K562 (cell line): ENCODE measurements around the gene GIGYF2. TPM values are rescaled to one million over a fixed set of nuclear protein-coding genes. Genes with fewer than 3 reads are reported as not detected.
A peak's percentile ranks its signal among the peaks of the same experiment; 100 is the strongest.

ENCODE experiments used
- CCNT2 ChIP-seq: IDR thresholded peaks from 2 replicates; pipeline ENCODE4 v1.6.1; 2011; ENCODE audit warnings: borderline replicate concordance, low read depth, mild to moderate bottlenecking, moderate library complexity, mixed read lengths, low read length; ENCODE audit not compliant: insufficient read length; ENCODE audit errors: extremely low read depth
- EP300 ChIP-seq: IDR thresholded peaks from 2 replicates; pipeline ENCODE4 v1.6.1; 2012; ENCODE audit warnings: low read length, improper control_type of control experiment
- EP400 ChIP-seq: fragments of 450-650 bp; IDR thresholded peaks from 2 replicates; pipeline ENCODE4 v1.6.1; 2017; ENCODE audit warnings: antibody characterized with exemption, mild to moderate bottlenecking, moderate library complexity
- GTF2E2 ChIP-seq: fragments of 200-800 bp; sonication (Bioruptor generic); IDR thresholded peaks from 2 replicates; pipeline ENCODE4 v1.6.1; 2016; ENCODE audit warnings: missing genetic modification characterization, missing compliant biosample characterization
- HDGF ChIP-seq: fragments of 450-650 bp; IDR thresholded peaks from 2 replicates; pipeline ENCODE4 v1.6.1; 2016
- MCM2 ChIP-seq: fragments of 450-650 bp; IDR thresholded peaks from 2 replicates; pipeline ENCODE4 v1.6.1; 2017; ENCODE audit warnings: low read depth, mild to moderate bottlenecking
- NCOA4 ChIP-seq: fragments of 450-650 bp; IDR thresholded peaks from 2 replicates; pipeline ENCODE4 v1.6.1; 2018; ENCODE audit warnings: mild to moderate bottlenecking; ENCODE audit not compliant: partially characterized antibody
- NR1H2 ChIP-seq: sonication (generic); formaldehyde crosslinking; IDR thresholded peaks from 2 replicates; pipeline ENCODE4 v1.4.0; 2020; ENCODE audit warnings: mild to moderate bottlenecking, missing genetic modification reagents
- NR2F6 ChIP-seq: fragments of 450-650 bp; formaldehyde crosslinking; IDR thresholded peaks from 2 replicates; pipeline ENCODE4 v1.4.0; 2020; ENCODE audit warnings: mild to moderate bottlenecking
- NR3C1 ChIP-seq: sonication (generic); formaldehyde crosslinking; IDR thresholded peaks from 2 replicates; pipeline ENCODE4 v1.8.1; 2022; ENCODE audit warnings: missing genetic modification reagents
- POU5F1 ChIP-seq: fragments of 150-350 bp; IDR thresholded peaks from 2 replicates; pipeline ENCODE4 v1.6.1; 2014; ENCODE audit warnings: borderline replicate concordance, low read length, low read depth, mild to moderate bottlenecking; ENCODE audit not compliant: partially characterized antibody
- RBM34 ChIP-seq: fragments of 200-400 bp; formaldehyde crosslinking; IDR thresholded peaks from 2 replicates; pipeline ENCODE4 v1.6.1; 2018; ENCODE audit warnings: low read length, borderline replicate concordance; ENCODE audit not compliant: insufficient read depth
- SETDB1 ChIP-seq: IDR thresholded peaks from one replicate; pipeline ENCODE4 v1.6.1; 2012; ENCODE audit warnings: low read length, control low read depth, inconsistent platforms
- SMAD1 ChIP-seq: fragments of 150-350 bp; IDR thresholded peaks from 2 replicates; pipeline ENCODE4 v1.6.1; 2014; ENCODE audit warnings: low read length, low read depth; ENCODE audit not compliant: partially characterized antibody
- SOX6 ChIP-seq: fragments of 450-650 bp; IDR thresholded peaks from 2 replicates; pipeline ENCODE4 v1.6.1; 2014; ENCODE audit warnings: mild to moderate bottlenecking
- SP1 ChIP-seq: sonication (generic); formaldehyde crosslinking; IDR thresholded peaks from 2 replicates; pipeline ENCODE4 v1.8.1; 2022; ENCODE audit warnings: mild to moderate bottlenecking, missing genetic modification reagents
- STAT5B ChIP-seq: fragments of 250-450 bp; sonication (Bioruptor Pico); IDR thresholded peaks from 2 replicates; pipeline ENCODE4 v1.8.0; 2021; ENCODE audit warnings: mild to moderate bottlenecking, inconsistent platforms
- UBTF ChIP-seq, 2 experiments: IDR thresholded peaks; 2 replicates each; pipeline ENCODE4 v1.6.1; 2012; ENCODE audit warnings: improper control_type of control experiment in 2 of 2, low read depth in 2 of 2, low read length in 2 of 2, borderline replicate concordance in 1 of 2
- USF2 ChIP-seq: sonication (generic); formaldehyde crosslinking; IDR thresholded peaks from 2 replicates; pipeline ENCODE4 v1.5.0; 2020; ENCODE audit warnings: missing genetic modification reagents
- ZEB2 ChIP-seq: fragments of 450-650 bp; IDR thresholded peaks from 2 replicates; pipeline ENCODE4 v1.6.1; 2016
- ZFPM2 ChIP-seq: fragments of 250-450 bp; sonication (Bioruptor Pico); IDR thresholded peaks from 2 replicates; pipeline ENCODE4 v1.5.1; 2022; ENCODE audit warnings: mild to moderate bottlenecking
- ZNF347 ChIP-seq: fragments of 450-650 bp; formaldehyde crosslinking; IDR thresholded peaks from 2 replicates; pipeline ENCODE4 v1.4.0; 2020; ENCODE audit warnings: low read depth, mild to moderate bottlenecking, moderate library complexity
- ZNF507 ChIP-seq: conservative IDR thresholded peaks from 2 replicates; pipeline ENCODE4 v1.6.1; 2017; ENCODE audit warnings: missing genetic modification characterization, missing compliant biosample characterization
- ZNF655 ChIP-seq: fragments of 250-450 bp; sonication (Bioruptor Pico); IDR thresholded peaks from 2 replicates; pipeline ENCODE4 v1.5.0; 2021
- ZNF699 ChIP-seq: fragments of 250-450 bp; sonication (Bioruptor Pico); IDR thresholded peaks from 2 replicates; pipeline ENCODE4 v1.8.0; 2021; ENCODE audit warnings: mild to moderate bottlenecking, moderate library complexity; ENCODE audit not compliant: insufficient replicate concordance
- polyA plus RNA-seq, 8 experiments: library from polyadenylated mRNA; depleted of rRNA in 4 of 8; stranded (reverse) in 5 of 8; unstranded in 3 of 8; fragments of >200 nt; fragmentation: Nextera tagmentation in 2 of 8; fragmentation: Illumina TruSeq in 1 of 8; extraction: Ambion mirVana in 2 of 8; extraction: Trizol in 1 of 8; gene quantifications; 2 replicates each; pipeline versions ENCODE4 v1.2.1 to v1.2.3, GENCODE V29; 2011 to 2014; ENCODE audit warnings: inconsistent platforms in 1 of 8, missing spikeins in 1 of 8
- total RNA-seq, 7 experiments: library from RNA; depleted of rRNA in 6 of 7; stranded (reverse); fragments of >200 nt in 6 of 7; fragmentation: Illumina TruSeq in 2 of 7; extraction: Trizol in 2 of 7; gene quantifications; 2 replicates each; pipeline versions ENCODE4 v1.2.1 to v1.2.3, GENCODE V29; 2011 to 2021; ENCODE audit warnings: low replicate concordance in 1 of 7

GIGYF2 gene
- total and polyA plus RNA-seq, 9 of the 15 experiments (the other 6 are each of a cell fraction or from before 2014, with no cell fraction given): 12.7 to 52.7 (median 34.9) TPM

GRCh38 chr2:232697059-232697806 lies at the start of gene GIGYF2 (continued):
- TF ChIP-seq STAT5B: no peak
- TF ChIP-seq UBTF (IDR thresholded peaks at IDR 0.05; ENCODE audit: borderline replicate concordance in 1 of 2, low read depth in 2 of 2, low read length in 2 of 2): no peak; a peak in 1 of 4 replicates
- no peak for TF ChIP-seq NR2F6 (CRISPR knock-in tag)
- no peak for TF ChIP-seq MCM2
- no peak for TF ChIP-seq GTF2E2 (tag)
- TF ChIP-seq ZNF507 (tag): no peak
- no peak for TF ChIP-seq ZEB2
- no peak for TF ChIP-seq ZNF347
- TF ChIP-seq NR3C1: peak; percentile 81
- TF ChIP-seq SP1 (CRISPR knock-in tag): peak; percentile 0; the same call in 1 of the 2 replicates
- no peak for TF ChIP-seq ZNF699
- TF ChIP-seq ZNF655 (CRISPR knock-in tag): no peak
- no peak for TF ChIP-seq CCNT2
- TF ChIP-seq RBM34: no peak
- TF ChIP-seq EP400: peak; percentile 65; the same call in 1 of the 2 replicates
- TF ChIP-seq EP300: no peak
- TF ChIP-seq SOX6: no peak
- TF ChIP-seq POU5F1: no peak
- no peak for TF ChIP-seq NR1H2 (CRISPR knock-in tag)
- no peak for TF ChIP-seq ZFPM2 (CRISPR knock-in tag)
- TF ChIP-seq HDGF: no peak
- no peak for TF ChIP-seq SETDB1
- TF ChIP-seq USF2 (CRISPR knock-in tag): peak; percentile 89
- no peak for TF ChIP-seq SMAD1
- no peak for TF ChIP-seq NCOA4
